GM19025 (cell line): ENCODE results near the gene MPPE1.

Experiments used
- ATAC-seq: cut with Tn5 transposase; IDR thresholded peaks from one replicate; pipeline ENCODE4 v1.9.1; 2021; ENCODE audit warnings: mild to moderate bottlenecking, low read depth, moderate library complexity; ENCODE audit not compliant: unreplicated experiment

Gene MPPE1

DNA sequence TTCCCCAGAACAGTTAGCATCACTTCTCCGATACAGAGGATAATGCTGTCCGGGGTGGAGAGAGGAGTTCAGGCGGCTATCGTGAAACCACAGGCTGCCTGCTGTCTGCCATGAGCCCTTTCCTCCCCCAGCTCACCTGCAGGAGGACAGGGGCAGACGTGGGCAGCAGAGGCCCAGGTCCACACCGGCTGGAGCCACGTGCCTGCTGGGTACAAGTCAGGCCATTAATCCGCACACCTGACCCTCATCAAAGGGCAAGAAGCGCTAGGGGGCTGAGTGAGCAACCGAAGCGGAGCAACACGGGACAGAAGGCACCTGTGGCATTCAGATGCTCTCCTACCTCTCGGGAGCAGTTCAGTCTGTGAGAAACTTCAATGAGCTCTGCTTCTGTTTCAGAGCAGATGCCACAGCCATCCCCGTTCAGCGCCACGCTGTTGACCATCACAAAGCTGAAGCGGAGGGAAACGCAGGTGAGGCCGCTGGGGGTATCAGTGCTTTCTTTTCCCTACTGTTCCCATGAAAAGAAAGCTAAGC is 21.5 kb downstream of the MPPE1 start:
- ATAC-seq: no peak

- ATAC-seq: no peak
Measured at GRCh38 chr18:11885278-11885947, 22.7 kb downstream of the MPPE1 start.

DNA sequence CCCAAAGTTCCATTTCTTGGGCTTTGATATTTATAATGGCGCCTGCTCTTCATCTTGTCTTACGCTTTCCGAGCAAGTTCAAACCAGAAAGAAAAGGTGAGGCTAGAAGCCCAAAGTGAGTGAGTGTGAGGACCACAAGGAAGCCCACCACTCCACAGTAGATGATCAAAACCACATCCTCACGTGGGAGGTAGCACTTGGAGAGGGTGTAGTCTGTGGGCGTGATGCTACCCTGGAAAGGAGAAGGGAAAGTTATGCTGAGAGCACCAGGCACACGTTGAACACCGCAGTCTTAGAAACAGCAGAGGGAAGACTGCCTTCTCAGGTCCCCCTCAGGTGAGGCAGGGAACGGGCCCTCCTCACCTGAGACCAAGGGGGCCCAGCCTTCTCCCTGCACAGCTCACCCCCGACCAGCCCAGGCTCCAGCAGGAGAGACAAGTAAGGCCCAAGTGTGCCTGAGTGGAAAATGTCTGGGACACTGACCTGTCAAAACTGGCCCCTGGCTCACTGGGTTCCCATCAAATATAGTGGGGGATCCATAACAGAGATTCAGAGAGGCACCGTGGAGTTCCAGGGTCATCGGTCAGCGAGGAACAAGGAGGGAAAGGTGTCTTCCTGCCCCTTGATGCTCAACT is 23.6 kb downstream of the MPPE1 start:
- no peak for ATAC-seq

- no peak for ATAC-seq
Measured at GRCh38 chr18:11883153-11883552, 25.0 kb downstream of the MPPE1 start.

GRCh38 chr18:11882636-11883035 is 25.5 kb downstream of the MPPE1 start:
- no peak for ATAC-seq

- ATAC-seq: no peak
Measured at GRCh38 chr18:11880586-11881304, 27.4 kb downstream of the MPPE1 start.

GRCh38 chr18:11877497-11878135 is 30.5 kb downstream of the MPPE1 start:
- no peak for ATAC-seq

DNA sequence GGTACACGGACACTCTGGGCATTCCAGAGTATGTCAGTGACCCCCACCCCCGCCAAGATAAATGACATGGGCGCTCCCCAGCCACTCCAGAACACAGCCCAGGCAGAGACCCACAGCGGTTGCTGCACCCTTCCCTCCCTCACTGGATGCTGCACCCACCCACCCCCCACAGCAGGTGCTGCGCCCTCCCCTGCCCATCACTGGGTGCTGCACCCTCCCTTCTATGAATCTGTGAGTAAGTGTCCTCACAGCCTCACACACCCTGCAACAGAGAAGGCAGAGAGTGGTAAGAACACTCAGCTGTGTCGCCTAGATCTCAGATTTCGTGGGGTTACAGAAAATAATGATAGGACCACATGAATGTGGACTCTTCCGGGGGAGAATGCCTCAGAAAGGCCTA is 33.4 kb downstream of the MPPE1 start:
- no peak for ATAC-seq

DNA sequence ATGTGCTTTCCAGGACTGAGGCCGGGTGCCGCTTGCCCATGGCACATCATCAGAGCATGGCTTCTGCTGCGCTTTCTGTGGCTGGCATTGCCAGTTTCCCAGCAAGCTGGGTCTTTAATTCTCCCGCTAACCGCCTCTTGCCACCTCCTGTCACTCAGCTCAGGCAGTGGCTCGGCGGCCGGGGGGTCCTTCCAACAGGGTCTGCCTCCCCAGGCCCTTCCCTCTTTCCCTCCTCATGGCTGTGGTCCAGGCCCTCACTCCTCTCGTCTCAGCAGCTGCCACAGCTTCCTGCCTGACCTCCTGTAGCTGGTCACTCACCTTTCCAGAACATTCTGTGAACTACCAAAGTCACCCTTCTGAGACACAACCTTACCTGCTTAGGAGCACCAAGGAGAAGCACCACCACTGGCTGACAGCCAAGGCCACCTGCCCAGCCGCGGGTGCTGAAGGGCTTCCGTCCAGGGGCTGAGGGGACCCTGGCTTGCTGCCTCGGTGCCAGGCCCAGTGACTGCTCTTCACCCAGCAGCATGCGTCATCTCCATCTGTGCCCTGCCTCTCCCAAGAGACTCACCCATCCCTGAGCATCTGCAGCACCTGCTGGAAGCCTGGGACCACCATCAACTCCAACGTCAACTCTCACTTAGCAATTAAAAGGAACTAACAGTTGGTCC is 34.3 kb downstream of the MPPE1 start:
- ATAC-seq: no peak

DNA sequence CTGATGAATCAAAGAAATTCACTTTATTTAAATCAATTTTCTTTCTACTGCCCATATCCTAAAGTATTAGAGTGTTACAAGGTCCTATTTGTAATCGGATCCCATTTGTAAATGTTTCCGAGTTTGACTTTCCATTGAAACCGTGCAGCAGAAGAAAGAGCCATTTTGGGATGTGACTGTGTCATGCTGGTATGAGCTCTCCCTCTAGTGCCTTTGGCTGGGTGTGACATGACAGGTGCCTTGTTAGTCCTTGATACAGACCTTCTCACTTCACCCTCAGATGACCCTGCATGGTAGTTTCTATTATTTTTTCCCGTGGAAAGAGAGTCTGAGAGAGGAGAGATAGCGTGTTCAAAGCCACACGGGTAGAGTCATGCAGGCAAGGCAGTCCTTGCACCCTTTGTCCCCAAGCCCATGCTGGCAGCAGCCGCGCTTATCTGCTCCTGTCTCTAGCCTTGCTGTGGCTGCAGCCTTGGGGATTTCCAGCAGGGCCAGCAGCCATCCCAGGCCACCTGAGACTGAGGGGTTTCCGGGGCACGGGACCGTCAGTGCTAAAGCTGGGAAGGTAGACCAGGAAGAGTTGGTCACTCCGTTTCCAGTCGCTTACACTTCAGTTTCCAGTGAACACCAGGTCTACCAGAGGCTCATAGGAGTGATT is 35.5 kb downstream of the MPPE1 start:
- ATAC-seq: no peak

GRCh38 chr18:11871501-11871900 is 36.6 kb downstream of the MPPE1 start:
- ATAC-seq: no peak

DNA sequence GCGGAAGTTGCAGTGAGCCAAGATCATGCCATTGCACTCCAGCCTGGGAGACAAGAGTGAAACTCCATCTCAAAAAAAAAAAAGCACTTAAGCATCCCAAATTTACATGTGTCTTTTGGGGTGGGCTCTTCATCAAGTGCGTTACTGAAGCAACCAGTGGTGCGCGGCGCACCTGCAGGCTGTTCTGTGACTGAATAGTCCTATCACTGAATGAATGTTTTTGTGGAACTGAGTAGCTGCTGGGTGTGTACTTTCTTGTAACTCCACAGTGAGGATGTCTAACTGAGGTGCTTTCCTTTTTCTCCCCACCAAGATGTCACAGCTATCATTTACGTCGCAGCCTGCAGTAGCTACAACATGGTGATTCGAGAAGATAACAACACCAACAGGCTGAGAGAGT is 39.9 kb downstream of the MPPE1 start:
- ATAC-seq: no peak

- no peak for ATAC-seq
Measured at GRCh38 chr18:11866764-11867163, 41.4 kb downstream of the MPPE1 start.

- ATAC-seq: no peak
Measured at GRCh38 chr18:11866329-11866728, 41.8 kb downstream of the MPPE1 start.

DNA sequence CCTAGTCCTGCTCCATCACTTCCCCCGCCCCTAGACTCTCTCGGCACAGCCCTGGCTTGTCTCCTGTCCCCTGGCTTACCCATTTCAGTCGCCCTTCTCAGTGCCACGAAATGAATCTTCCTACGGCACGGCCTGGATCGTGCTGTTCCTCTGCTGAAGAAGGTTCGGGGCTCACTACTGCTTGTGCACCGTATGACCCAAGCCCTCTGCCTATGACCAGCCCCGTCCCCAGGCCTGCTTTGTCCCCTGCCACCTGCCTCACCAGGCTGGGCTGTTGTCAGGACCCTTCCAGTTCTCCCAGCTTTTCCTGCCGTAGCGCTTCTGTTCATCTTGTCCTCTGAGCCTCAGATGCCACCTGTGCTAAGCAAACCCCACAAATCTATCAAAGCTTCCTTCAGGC is 43.0 kb downstream of the MPPE1 start:
- no peak for ATAC-seq

GRCh38 chr18:11864471-11864870 is 43.6 kb downstream of the MPPE1 start:
- ATAC-seq: no peak

GRCh38 chr18:11862468-11863137 is 45.5 kb downstream of the MPPE1 start:
- ATAC-seq: no peak

DNA sequence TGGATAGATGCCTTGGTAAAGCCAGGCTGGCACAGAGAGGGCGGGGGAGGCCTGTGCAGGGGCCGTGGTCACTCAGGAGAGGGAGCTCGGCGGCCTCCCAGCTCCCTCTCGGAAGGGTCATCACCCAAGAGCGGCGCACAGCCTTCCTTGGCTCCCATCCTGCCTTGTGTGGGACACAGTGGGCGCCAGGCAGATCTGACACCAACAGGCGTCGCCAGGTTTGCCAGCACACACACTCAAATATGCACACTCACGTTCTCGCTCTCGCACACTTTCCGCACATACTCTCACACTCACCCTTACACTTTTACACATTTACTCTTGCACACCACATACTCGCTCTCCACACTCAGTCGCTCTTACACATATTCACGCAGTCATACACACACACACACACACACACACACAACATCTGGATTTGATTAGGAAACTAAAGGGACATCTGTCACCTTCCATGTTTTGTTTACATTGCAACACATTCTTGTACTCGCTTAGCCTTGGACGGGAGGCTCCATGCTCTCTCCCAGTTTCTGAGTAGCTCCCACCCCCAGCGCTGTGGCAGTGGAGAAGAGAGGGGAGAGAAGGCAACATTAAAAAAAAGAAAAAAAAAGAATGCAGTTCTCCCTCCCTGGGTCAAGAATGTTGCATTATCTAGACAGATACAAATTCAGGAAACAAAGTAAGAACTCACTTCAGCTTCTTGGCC is 46.4 kb downstream of the MPPE1 start:
- ATAC-seq: no peak
